Neural progenitor cell (in vitro differentiated cells): ENCODE results near the gene PCNT. TPM values are rescaled to one million over a fixed set of nuclear protein-coding genes. Genes with fewer than 3 reads are reported as not detected.
"Not testable (repeated sequence)": the region's sequence is repeated elsewhere in the genome, so short reads cannot be mapped to it uniquely, and the experiment has no call there.

Source experiments
- DNase-seq: peaks from one replicate; pipeline ENCODE4 v3.0.0-alpha.2; 2016; ENCODE audit warnings: low spot score
- H2AFZ ChIP-seq: fragments of 200-600 bp; sonication (generic); replicated peaks from 2 replicates; pipeline ENCODE4 v1.6.1; 2016; ENCODE audit warnings: antibody characterized with exemption
- H3F3A ChIP-seq: fragments of 200-600 bp; sonication (generic); 2 replicates; pipeline ENCODE4 v1.6.1; 2016; ENCODE audit warnings: antibody characterized with exemption, low read depth
- H3K27ac ChIP-seq: fragments of 200-600 bp; sonication (generic); 2 replicates; pipeline ENCODE4 v1.5.1; 2016; ENCODE audit warnings: mild to moderate bottlenecking
- H3K27me3 ChIP-seq: fragments of 200-600 bp; sonication (generic); 2 replicates; pipeline ENCODE4 v1.6.1; 2016; ENCODE audit warnings: mild to moderate bottlenecking, moderate library complexity
- H3K36me3 ChIP-seq: fragments of 200-600 bp; sonication (generic); 2 replicates; pipeline ENCODE4 v1.5.1; 2016
- H3K4me1 ChIP-seq: fragments of 200-600 bp; sonication (generic); 2 replicates; pipeline ENCODE4 v1.6.1; 2016; ENCODE audit warnings: mixed run types
- H3K4me2 ChIP-seq: fragments of 200-600 bp; sonication (generic); 2 replicates; pipeline ENCODE4 v1.6.1; 2016
- H3K4me3 ChIP-seq: fragments of 200-600 bp; sonication (generic); 2 replicates; pipeline ENCODE4 v1.5.1; 2016
- H3K79me2 ChIP-seq: fragments of 200-600 bp; sonication (generic); 2 replicates; pipeline ENCODE4 v1.6.1; 2016; ENCODE audit warnings: low read depth
- H3K9ac ChIP-seq: fragments of 200-600 bp; sonication (generic); 2 replicates; pipeline ENCODE4 v1.6.1; 2016
- H3K9me3 ChIP-seq: fragments of 200-600 bp; sonication (generic); 2 replicates; pipeline ENCODE4 v1.5.1; 2016; ENCODE audit warnings: low read depth
- H4K20me1 ChIP-seq: fragments of 200-600 bp; sonication (generic); 2 replicates; pipeline ENCODE4 v1.6.1; 2016; ENCODE audit warnings: low read depth
- H3K27ac Mint-ChIP-seq: 3 replicates; pipeline ENCODE4 v1.8.0; 2021; ENCODE audit warnings: mixed read lengths
- H3K27me3 Mint-ChIP-seq: 2 replicates; pipeline ENCODE4 v1.8.0; 2022; ENCODE audit warnings: low read depth, mild to moderate bottlenecking, inconsistent platforms, moderate library complexity, mixed read lengths; ENCODE audit not compliant: insufficient read depth
- H3K36me3 Mint-ChIP-seq: 3 replicates; pipeline ENCODE4 v1.8.0; 2021; ENCODE audit warnings: mixed read lengths
- H3K4me1 Mint-ChIP-seq: 3 replicates; pipeline ENCODE4 v1.8.0; 2021; ENCODE audit warnings: mixed read lengths
- H3K4me3 Mint-ChIP-seq: 3 replicates; pipeline ENCODE4 v1.8.0; 2021; ENCODE audit warnings: mild to moderate bottlenecking, moderate library complexity, mixed read lengths
- H3K9me3 Mint-ChIP-seq: 3 replicates; pipeline ENCODE4 v1.8.0; 2020; ENCODE audit warnings: mixed read lengths
- CTCF ChIP-seq: fragments of 200-600 bp; sonication (generic); IDR thresholded peaks from 2 replicates; pipeline ENCODE4 v1.5.1; 2017; ENCODE audit warnings: antibody characterized with exemption, mild to moderate bottlenecking
- EZH2 ChIP-seq: fragments of 200-600 bp; sonication (generic); IDR thresholded peaks from 2 replicates; pipeline ENCODE4 v1.6.1; 2017; ENCODE audit warnings: antibody characterized with exemption, mild to moderate bottlenecking, moderate library complexity
- EZH2phosphoT487 ChIP-seq: fragments of 200-600 bp; sonication (generic); IDR thresholded peaks from 2 replicates; pipeline ENCODE4 v1.6.1; 2017; ENCODE audit warnings: antibody characterized with exemption
- total RNA-seq: library from RNA; depleted of rRNA; stranded (reverse); fragments of >200 nt; gene quantifications from 2 replicates; pipeline ENCODE4 v1.2.3, GENCODE V29; 2015; ENCODE audit warnings: low replicate concordance

Gene PCNT
- total RNA-seq, 1 donor from 2014 or later = 42.0 TPM

- peaks cover 35% of the 10 kb centered on the region for H3K79me2 ChIP-seq
- no peak overlapping the region for H2AFZ ChIP-seq
- H3K27me3 ChIP-seq = no peaks in the 10 kb centered on the region
- TF ChIP-seq EZH2 (no peak), CTCF (no peak), EZH2phosphoT487 (no peak)
- H3F3A ChIP-seq = peaks cover 8% of the 10 kb centered on the region
- H3K9me3 ChIP-seq = no peaks in the 10 kb centered on the region
- no peak overlapping the region for H3K4me3 ChIP-seq
- H4K20me1 ChIP-seq = no peaks in the 10 kb centered on the region
- peaks cover 8% of the 10 kb centered on the region for H3K27me3 Mint-ChIP-seq
- peak overlapping the region; percentile 50 for H3K27ac Mint-ChIP-seq
- no peak overlapping the region for H3K4me3 Mint-ChIP-seq
- H3K4me2 ChIP-seq = no peak overlapping the region
- H3K4me1 ChIP-seq = no peaks in the 10 kb centered on the region
- peaks cover 27% of the 10 kb centered on the region for H3K36me3 Mint-ChIP-seq
- no peaks in the 10 kb centered on the region for H3K4me1 Mint-ChIP-seq
- H3K9ac ChIP-seq = no peak overlapping the region
- H3K36me3 ChIP-seq = no peaks in the 10 kb centered on the region
- H3K27ac ChIP-seq = no peak overlapping the region
- no peaks in the 10 kb centered on the region for H3K9me3 Mint-ChIP-seq
- DNase-seq = no peak
Observed at GRCh38 chr21:46369520-46370235, 45.7 kb downstream of the PCNT start.

GRCh38 chr21:46371204-46372013 is 47.5 kb downstream of the PCNT start:
- Histone ChIP-seq H4K20me1 (peaks cover 5% of the 10 kb centered on the region), H3K9ac (no peak overlapping the region), H3K79me2 (peaks cover 35% of the 10 kb centered on the region), H3K27ac (no peak overlapping the region), H3K36me3 (no peaks in the 10 kb centered on the region), H3K4me1 (no peaks in the 10 kb centered on the region), H2AFZ (no peak overlapping the region), H3K4me2 (no peak overlapping the region), H3K4me3 (no peak overlapping the region), H3K9me3 (no peaks in the 10 kb centered on the region), H3F3A (peaks cover 8% of the 10 kb centered on the region), H3K27me3 (no peaks in the 10 kb centered on the region)
- Mint-ChIP-seq H3K4me1 (no peaks in the 10 kb centered on the region), H3K4me3 (no peak overlapping the region), H3K27ac (no peak overlapping the region), H3K9me3 (no peaks in the 10 kb centered on the region), H3K36me3 (peaks cover 15% of the 10 kb centered on the region), H3K27me3 (peaks cover 4% of the 10 kb centered on the region)
- no peak for DNase-seq
- no peak for TF ChIP-seq EZH2
- no peak for TF ChIP-seq EZH2phosphoT487
- TF ChIP-seq CTCF = no peak

GRCh38 chr21:46372014-46372485 is 48.1 kb downstream of the PCNT start:
- TF ChIP-seq EZH2phosphoT487 (no peak), CTCF (no peak), EZH2 (no peak)
- no peaks in the 10 kb centered on the region for H3K9me3 Mint-ChIP-seq
- Histone ChIP-seq H3K4me2 (no peak overlapping the region), H3K9ac (no peak overlapping the region), H3F3A (peaks cover 8% of the 10 kb centered on the region), H3K4me3 (no peak overlapping the region), H3K79me2 (peaks cover 37% of the 10 kb centered on the region), H3K27me3 (no peaks in the 10 kb centered on the region), H3K4me1 (no peaks in the 10 kb centered on the region), H4K20me1 (peaks cover 5% of the 10 kb centered on the region), H2AFZ (no peak overlapping the region), H3K9me3 (no peaks in the 10 kb centered on the region), H3K27ac (no peak overlapping the region), H3K36me3 (no peaks in the 10 kb centered on the region)
- H3K36me3 Mint-ChIP-seq = peaks cover 15% of the 10 kb centered on the region
- H3K27me3 Mint-ChIP-seq = peaks cover 4% of the 10 kb centered on the region
- no peak for DNase-seq
- H3K4me3 Mint-ChIP-seq = no peak overlapping the region
- H3K27ac Mint-ChIP-seq = no peak overlapping the region
- H3K4me1 Mint-ChIP-seq = peaks cover under 1% of the 10 kb centered on the region

- H3K4me3 ChIP-seq, H4K20me1 ChIP-seq, H3F3A ChIP-seq, H3K27me3 Mint-ChIP-seq, H3K4me3 Mint-ChIP-seq, DNase-seq, H3K27me3 ChIP-seq, H3K27ac ChIP-seq, H3K4me1 ChIP-seq, H3K9ac ChIP-seq, H3K36me3 ChIP-seq, H3K9me3 ChIP-seq, H3K4me1 Mint-ChIP-seq, H3K9me3 Mint-ChIP-seq, H3K4me2 ChIP-seq, H2AFZ ChIP-seq: not testable (repeated sequence)
- Mint-ChIP-seq H3K27ac (peak overlapping the region; percentile 46), H3K36me3 (peaks cover 19% of the 10 kb centered on the region)
- peaks cover 44% of the 10 kb centered on the region for H3K79me2 ChIP-seq
Observed at GRCh38 chr21:46372947-46373346, 49.0 kb downstream of the PCNT start.
